CD4-positive, alpha-beta memory T cell (primary cell): ENCODE measurements around the gene RAB20. TPM values are rescaled to one million over a fixed set of nuclear protein-coding genes. Genes with fewer than 3 reads are reported as not detected.

Experiments
- CTCF ChIA-PET: fragments of 350-600 bp; sonication (Branson Sonifier 250); formaldehyde crosslinking; loops from one replicate; lab custom pipeline; 2021; ENCODE audit warnings: inconsistent platforms; ENCODE audit not compliant: partially characterized antibody; lab: Charles Lee
- POLR2A ChIA-PET: fragments of 350-600 bp; sonication (Branson Sonifier 250); formaldehyde crosslinking; loops from one replicate; lab custom pipeline; 2021; ENCODE audit not compliant: partially characterized antibody; lab: Charles Lee
- DNase-seq, 5 donors: peaks; one replicate each; pipeline versions ENCODE4 v3.0.0 to v3.0.0-alpha.2; 2020 to 2022; ENCODE audit warnings: mixed read lengths in 1 of 5
- H3K27ac ChIP-seq: one replicate; pipeline ENCODE4 v1.7.0; 2013; ENCODE audit warnings: low read depth, low read length
- H3K27me3 ChIP-seq: 2 replicates; pipeline ENCODE4 v1.7.0; 2013; ENCODE audit warnings: mild to moderate bottlenecking, low read length, moderate library complexity; ENCODE audit not compliant: insufficient read depth
- H3K36me3 ChIP-seq: 2 replicates; pipeline ENCODE4 v1.7.0; 2013; ENCODE audit warnings: mild to moderate bottlenecking, low read length, moderate library complexity; ENCODE audit not compliant: insufficient read depth
- H3K4me1 ChIP-seq: 2 replicates; pipeline ENCODE4 v1.7.0; 2013; ENCODE audit warnings: mild to moderate bottlenecking, low read length, moderate library complexity; ENCODE audit not compliant: insufficient read depth
- H3K4me3 ChIP-seq, 2 donors: one replicate each; pipeline ENCODE4 v1.7.0; 2013; ENCODE audit warnings: low read length in 2 of 2, mild to moderate bottlenecking in 1 of 2
- H3K9me3 ChIP-seq, 2 donors: one replicate each; pipeline ENCODE4 v1.7.0; 2013; ENCODE audit warnings: low read length in 2 of 2, control low read depth in 1 of 2; ENCODE audit not compliant: control insufficient read depth in 1 of 2
- H3K27ac Mint-ChIP-seq, 7 donors: one replicate each; pipeline ENCODE4 v1.8.0; 2020 to 2021; ENCODE audit warnings: mixed read lengths in 7 of 7, mild to moderate bottlenecking in 6 of 7, inconsistent platforms in 3 of 7, moderate library complexity in 3 of 7
- H3K27me3 Mint-ChIP-seq, 2 donors: one replicate each; pipeline ENCODE4 v1.8.0; 2020 to 2021; ENCODE audit warnings: mixed read lengths in 2 of 2
- H3K36me3 Mint-ChIP-seq, 2 donors: one replicate each; pipeline ENCODE4 v1.8.0; 2020 to 2021; ENCODE audit warnings: mixed read lengths in 2 of 2, inconsistent platforms in 1 of 2, mild to moderate bottlenecking in 1 of 2
- H3K4me1 Mint-ChIP-seq, 4 donors: one replicate each; pipeline ENCODE4 v1.8.0; 2020 to 2021; ENCODE audit warnings: mixed read lengths in 4 of 4, mild to moderate bottlenecking in 1 of 4
- H3K4me3 Mint-ChIP-seq, 8 donors: one replicate each; pipeline ENCODE4 v1.8.0; 2020 to 2021; ENCODE audit warnings: mixed read lengths in 8 of 8, mild to moderate bottlenecking in 7 of 8, moderate library complexity in 6 of 8, inconsistent platforms in 3 of 8
- H3K9me3 Mint-ChIP-seq, 8 donors: one replicate each; pipeline ENCODE4 v1.8.0; 2020 to 2021; ENCODE audit warnings: mixed read lengths in 8 of 8, mild to moderate bottlenecking in 5 of 8, inconsistent platforms in 3 of 8, moderate library complexity in 1 of 8
- intact Hi-C: fragments of 100-400 bp; cut with micrococcal nuclease; formaldehyde crosslinking; loops from one replicate; pipeline ENCODE4 v1.15.1; 2023
- polyA plus RNA-seq, 2 donors: library from polyadenylated mRNA; unstranded; fragments of 300-500 nt; fragmentation: Illumina TruSeq; gene quantifications; one replicate each; pipeline ENCODE4 v1.2.3, GENCODE V29; 2021
- total RNA-seq, 2 experiments: library from RNA; stranded (reverse); gene quantifications; one replicate each; pipeline ENCODE4 v1.2.3, GENCODE V29; 2021

Gene RAB20
- total and polyA plus RNA-seq, 4 experiments from 2014 or later = 2.2 to 5.7 (median 3.0) TPM

DNA sequence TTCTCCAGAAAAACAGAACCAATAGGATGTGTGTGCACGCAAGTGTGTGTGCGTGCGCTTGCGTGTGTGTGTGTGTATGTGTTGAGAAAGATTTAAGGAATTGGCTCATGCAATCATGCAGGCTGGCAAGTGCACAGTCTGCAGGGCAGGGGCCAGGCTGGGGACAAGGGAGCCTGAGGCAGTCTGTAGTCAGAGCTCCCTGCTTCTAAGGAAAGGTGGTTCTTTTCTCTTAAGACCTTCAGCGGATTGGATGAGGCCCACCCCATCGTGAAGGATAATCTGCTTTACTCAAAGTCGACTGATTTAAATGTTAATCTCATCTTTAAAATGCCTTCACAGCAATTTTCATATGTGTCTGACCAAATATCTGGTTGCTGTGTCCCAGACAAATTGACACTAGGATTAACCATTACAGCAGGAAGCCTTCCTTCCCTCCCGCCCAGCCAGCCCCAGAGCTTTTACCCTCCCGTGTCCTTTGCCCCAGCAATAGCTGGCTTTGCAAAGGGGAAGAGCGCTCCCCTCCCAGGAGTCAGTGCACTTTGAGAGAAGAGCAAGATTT, 38.8 kb upstream of the RAB20 start:
- Mint-ChIP-seq H3K27ac (peak overlapping the region in 1 of 7 donors; percentile 3), H3K36me3 (no peaks in the 10 kb centered on the region), H3K4me1 (no peaks in the 10 kb centered on the region), H3K4me3 (no peak overlapping the region), H3K27me3 (peaks cover 5 to 7% of the 10 kb centered on the region in 2 donors), H3K9me3 (no peaks in the 10 kb centered on the region)
- intact Hi-C loops = no loop called here
- POLR2A ChIA-PET = no interaction called here
- Histone ChIP-seq H3K9me3 (no peaks in the 10 kb centered on the region), H3K4me1 (no peaks in the 10 kb centered on the region), H3K27ac (no peak overlapping the region), H3K36me3 (no peaks in the 10 kb centered on the region), H3K27me3 (no peaks in the 10 kb centered on the region), H3K4me3 (no peak overlapping the region)
- no peak for DNase-seq
- CTCF ChIA-PET = no interaction called here

DNA sequence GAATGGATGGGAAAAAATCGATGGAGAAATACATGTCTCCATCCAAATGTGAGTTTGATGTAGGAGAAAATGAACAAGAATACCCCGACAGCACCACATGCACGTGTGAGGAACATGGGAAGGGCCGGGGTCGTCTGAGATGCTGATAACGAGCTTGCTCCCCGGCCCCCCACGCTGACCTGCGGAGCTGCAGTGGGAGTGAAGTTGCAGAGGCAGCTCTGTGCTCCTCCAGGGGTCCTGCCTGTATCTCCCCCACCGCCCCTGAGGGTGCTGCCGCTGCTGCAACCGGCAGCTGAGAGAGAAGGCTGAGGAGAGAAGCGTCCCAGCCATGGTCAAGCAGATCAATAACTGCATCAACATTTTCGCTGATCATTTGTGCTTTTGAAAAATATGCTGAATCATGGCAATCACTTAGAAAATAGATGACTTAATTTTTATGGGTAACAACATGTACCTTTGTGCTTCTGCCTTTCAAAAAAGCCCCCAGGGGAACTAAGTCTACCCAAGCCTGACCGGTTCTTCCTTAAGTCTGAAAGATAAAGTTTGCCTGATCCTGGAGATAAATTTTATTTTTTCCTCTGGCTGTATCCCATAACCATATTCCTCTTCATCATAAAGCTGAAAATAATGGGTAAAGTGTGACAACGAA, 35.6 kb upstream of the RAB20 start:
- Histone ChIP-seq H3K4me3 (no peak overlapping the region), H3K27me3 (no peaks in the 10 kb centered on the region), H3K4me1 (no peaks in the 10 kb centered on the region), H3K27ac (no peak overlapping the region), H3K9me3 (no peaks in the 10 kb centered on the region), H3K36me3 (no peaks in the 10 kb centered on the region)
- intact Hi-C loops = no loop called here
- Mint-ChIP-seq H3K9me3 (no peaks in the 10 kb centered on the region), H3K36me3 (no peaks in the 10 kb centered on the region), H3K27me3 (peaks cover 4% of the 10 kb centered on the region in 2 donors), H3K4me3 (no peak overlapping the region), H3K27ac (no peak overlapping the region), H3K4me1 (peaks cover 0 to 2% (median 1%) of the 10 kb centered on the region in 4 donors)
- CTCF ChIA-PET = interaction anchor here (1.8 kb wide), 1 partner anchor 225 kb away, joined by 4 read pairs; no protein-coding TSS in a partner anchor
- POLR2A ChIA-PET = no interaction called here
- DNase-seq = no peak

DNA sequence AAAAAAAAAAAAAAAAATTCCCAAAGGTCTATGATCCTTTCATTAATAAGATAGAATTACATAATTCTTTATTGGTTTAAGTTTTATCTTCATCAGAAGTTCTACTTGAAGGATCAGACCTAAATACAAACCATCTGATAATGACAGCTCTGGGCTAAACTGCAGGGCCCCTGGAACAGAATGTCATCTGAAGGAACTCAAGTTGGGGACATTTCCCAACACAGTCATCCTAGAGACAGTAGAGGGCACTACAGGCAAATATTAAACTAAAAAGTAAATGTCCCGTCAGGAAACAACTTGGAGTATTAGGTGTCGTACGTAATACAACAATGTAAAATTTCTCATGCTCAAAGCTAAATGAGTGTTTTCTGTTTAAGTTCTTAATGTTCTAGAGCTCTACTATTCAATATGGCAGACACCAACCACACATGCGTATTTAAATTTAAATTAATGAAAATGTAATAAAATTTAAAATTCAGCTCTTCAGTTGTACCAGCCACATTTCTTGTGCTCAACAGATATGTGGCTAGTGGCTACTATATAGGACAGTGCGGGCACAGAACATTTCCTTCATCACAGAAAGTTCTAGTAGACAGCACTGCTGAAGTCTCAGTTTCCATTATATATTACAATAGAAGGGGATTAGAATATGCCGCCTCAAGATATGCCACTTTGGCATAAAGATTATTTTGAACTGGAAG, 32.1 kb upstream of the RAB20 start:
- Mint-ChIP-seq H3K9me3 (no peaks in the 10 kb centered on the region), H3K27ac (no peak overlapping the region), H3K27me3 (peaks cover 0 to 2% of the 10 kb centered on the region in 2 donors), H3K4me3 (no peak overlapping the region), H3K4me1 (peaks cover 0 to 2% (median 1%) of the 10 kb centered on the region in 4 donors), H3K36me3 (no peaks in the 10 kb centered on the region)
- Histone ChIP-seq H3K27me3 (no peaks in the 10 kb centered on the region), H3K4me1 (no peaks in the 10 kb centered on the region), H3K27ac (no peak overlapping the region), H3K4me3 (no peak overlapping the region), H3K36me3 (no peaks in the 10 kb centered on the region), H3K9me3 (no peaks in the 10 kb centered on the region)
- POLR2A ChIA-PET = interaction anchor here (0.6 to 0.7 kb wide), 2 partner anchors 122 to 583 kb away, joined by 3 to 6 read pairs; no protein-coding TSS in a partner anchor
- intact Hi-C loops = loop anchor here (5.0 kb wide), 1 partner anchor 454 kb away; no protein-coding TSS in a partner anchor
- CTCF ChIA-PET = interaction anchor here (0.7 to 1.7 kb wide), 13 partner anchors 9 to 232 kb away, joined by 3 to 12 read pairs (median 3); partner anchors contain the start of gene RAB20
- peak in 4 of 5 donors; percentile 26 to 36 (median 30) for DNase-seq

DNA sequence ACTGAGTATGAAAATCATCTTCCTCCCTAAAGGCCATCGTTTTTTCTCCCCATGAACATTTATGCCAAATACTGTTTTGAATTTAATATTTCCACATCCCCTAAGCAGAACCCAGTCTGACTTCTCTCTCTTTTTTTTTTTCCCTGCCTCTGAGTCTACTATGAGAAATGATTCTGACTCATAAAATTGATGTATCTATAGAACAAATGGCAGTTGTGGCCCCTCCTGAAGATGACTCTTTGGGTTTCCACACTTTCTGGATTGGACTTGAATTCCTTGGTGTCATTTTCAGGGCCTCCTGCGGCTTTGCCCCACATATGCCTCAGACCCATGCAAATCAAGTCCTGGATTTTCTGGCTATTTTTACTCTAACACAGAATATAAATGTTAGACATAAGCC, 31.1 kb upstream of the RAB20 start:
- POLR2A ChIA-PET = no interaction called here
- Mint-ChIP-seq H3K4me1 (peaks cover 0 to 2% (median 1%) of the 10 kb centered on the region in 4 donors), H3K9me3 (no peaks in the 10 kb centered on the region), H3K27me3 (peaks cover 0 to 2% of the 10 kb centered on the region in 2 donors), H3K4me3 (no peak overlapping the region), H3K27ac (no peak overlapping the region), H3K36me3 (no peaks in the 10 kb centered on the region)
- Histone ChIP-seq H3K27me3 (no peaks in the 10 kb centered on the region), H3K36me3 (no peaks in the 10 kb centered on the region), H3K9me3 (no peaks in the 10 kb centered on the region), H3K4me3 (no peak overlapping the region), H3K4me1 (no peaks in the 10 kb centered on the region), H3K27ac (no peak overlapping the region)
- intact Hi-C loops = loop anchor here (5.0 kb wide), 1 partner anchor 455 kb away; no protein-coding TSS in a partner anchor
- no peak for DNase-seq
- CTCF ChIA-PET = interaction anchor here (0.7 to 1.5 kb wide), 5 partner anchors 11 to 229 kb away, joined by 3 to 11 read pairs (median 4); no protein-coding TSS in a partner anchor

DNA sequence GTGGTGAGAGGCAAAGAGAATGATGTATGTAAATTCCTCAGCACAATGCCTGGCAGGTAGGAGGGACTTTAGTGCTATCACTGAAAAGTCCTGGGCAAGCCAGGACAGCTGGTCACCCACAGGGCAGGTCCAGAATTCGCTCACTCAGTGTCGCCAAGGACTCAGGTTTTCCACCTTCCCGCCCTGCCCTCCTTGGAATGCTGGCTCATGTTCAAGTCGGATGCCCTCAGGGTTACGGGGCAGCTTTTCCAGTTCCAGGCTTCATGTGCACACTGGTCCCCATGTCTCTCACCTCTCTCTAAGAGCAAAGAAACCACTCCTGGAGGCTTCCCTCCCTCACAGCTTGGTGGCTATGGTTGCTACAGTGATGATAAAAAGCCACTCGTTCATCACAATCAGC, 29.1 kb upstream of the RAB20 start:
- H3K9me3 Mint-ChIP-seq = no peaks in the 10 kb centered on the region

DNA sequence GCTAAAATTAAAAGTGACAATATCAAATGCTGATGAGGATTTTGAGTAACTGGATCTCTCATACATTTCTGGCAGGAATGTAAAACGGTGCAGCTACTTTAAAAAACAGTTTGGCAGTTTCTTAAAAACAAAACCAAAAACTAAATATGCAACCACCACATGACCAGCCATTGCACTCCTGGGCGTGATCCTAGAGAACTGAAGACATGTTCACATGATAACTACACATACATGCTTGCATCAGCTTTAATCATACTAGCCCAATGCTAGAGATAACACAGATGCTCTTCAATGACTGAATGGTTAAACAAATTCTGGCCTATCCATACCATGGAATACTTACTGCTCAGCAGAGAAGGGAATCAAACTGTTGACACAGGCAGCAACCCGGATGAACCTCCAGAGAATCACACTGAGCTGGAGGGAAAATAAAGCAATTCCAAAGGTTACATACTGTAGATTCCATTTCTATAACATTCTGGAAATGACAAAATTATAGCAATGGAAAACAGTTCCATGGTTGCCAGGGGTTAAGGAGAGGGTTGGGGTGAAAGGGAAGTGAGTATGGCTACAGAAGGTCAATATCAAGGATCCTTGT, 28.4 kb upstream of the RAB20 start:
- no peak overlapping the region for H3K27ac ChIP-seq
- POLR2A ChIA-PET = no interaction called here
- CTCF ChIA-PET = no interaction called here
- no peaks in the 10 kb centered on the region for H3K36me3 Mint-ChIP-seq
- H3K36me3 ChIP-seq = no peaks in the 10 kb centered on the region
- H3K27ac Mint-ChIP-seq = peak overlapping the region in 1 of 7 donors; percentile 26
- no peaks in the 10 kb centered on the region for H3K9me3 ChIP-seq
- peaks cover 7% of the 10 kb centered on the region for H3K27me3 ChIP-seq
- DNase-seq = no peak
- no peak overlapping the region for H3K4me3 ChIP-seq
- no peaks in the 10 kb centered on the region for H3K9me3 Mint-ChIP-seq
- H3K4me1 ChIP-seq = no peaks in the 10 kb centered on the region
- H3K4me1 Mint-ChIP-seq = peaks cover 0 to 2% (median 1%) of the 10 kb centered on the region in 4 donors
- no peak overlapping the region for H3K4me3 Mint-ChIP-seq
- H3K27me3 Mint-ChIP-seq = peaks cover 2 to 6% of the 10 kb centered on the region in 2 donors
- intact Hi-C loops = loop anchor here (5.0 kb wide), 1 partner anchor 457 kb away; no protein-coding TSS in a partner anchor

More for the DNA sequence above, 29.1 kb upstream of the RAB20 start:
- Mint-ChIP-seq H3K27ac (peak overlapping the region in 1 of 7 donors; percentile 26), H3K4me3 (no peak overlapping the region), H3K27me3 (peaks cover 0 to 6% of the 10 kb centered on the region in 2 donors), H3K4me1 (peaks cover 0 to 2% (median 1%) of the 10 kb centered on the region in 4 donors), H3K36me3 (no peaks in the 10 kb centered on the region)
- intact Hi-C loops = loop anchor here (5.0 kb wide), 1 partner anchor 457 kb away; no protein-coding TSS in a partner anchor
- Histone ChIP-seq H3K9me3 (no peaks in the 10 kb centered on the region), H3K4me1 (no peaks in the 10 kb centered on the region), H3K27me3 (no peaks in the 10 kb centered on the region), H3K4me3 (no peak overlapping the region), H3K36me3 (no peaks in the 10 kb centered on the region), H3K27ac (no peak overlapping the region)
- ChIA-PET CTCF (no interaction called here), POLR2A (no interaction called here)
- no peak for DNase-seq
